Loucy (cell line): Measurements from ENCODE around the gene ELMO3.
A peak's percentile ranks its signal among the peaks of the same experiment; 100 is the strongest.

ENCODE experiments used
- H2AFZ ChIP-seq: fragments of 200-600 bp; sonication (generic); 2 replicates; pipeline ENCODE4 v1.6.0; 2016; ENCODE audit warnings: antibody characterized with exemption, mild to moderate bottlenecking, low read length, moderate library complexity
- H3F3A ChIP-seq: fragments of 200-600 bp; 2 replicates; pipeline ENCODE4 v1.6.0; 2016; ENCODE audit warnings: antibody characterized with exemption, low read depth, mild to moderate bottlenecking
- H3K27me3 ChIP-seq: fragments of 200-600 bp; sonication (generic); 2 replicates; pipeline ENCODE4 v1.6.1; 2014; ENCODE audit warnings: low read length, mild to moderate bottlenecking; ENCODE audit not compliant: insufficient read depth, poor library complexity, severe bottlenecking
- H3K36me3 ChIP-seq: fragments of 200-600 bp; sonication (generic); 2 replicates; pipeline ENCODE4 v1.6.1; 2016; ENCODE audit warnings: low read length; ENCODE audit not compliant: insufficient read depth
- H3K4me1 ChIP-seq: fragments of 200-600 bp; sonication (generic); 2 replicates; pipeline ENCODE4 v1.5.1; 2014; ENCODE audit warnings: low read length, mild to moderate bottlenecking; ENCODE audit not compliant: insufficient read depth, poor library complexity, severe bottlenecking
- H3K4me2 ChIP-seq: fragments of 200-600 bp; sonication (generic); 2 replicates; pipeline ENCODE4 v1.6.0; 2014; ENCODE audit warnings: antibody characterized with exemption, low read length, low read depth, mild to moderate bottlenecking; ENCODE audit not compliant: poor library complexity, severe bottlenecking
- H3K4me3 ChIP-seq: fragments of 200-600 bp; sonication (generic); 2 replicates; pipeline ENCODE4 v1.5.1; 2014; ENCODE audit warnings: low read length, mild to moderate bottlenecking, mixed read lengths; ENCODE audit not compliant: poor library complexity, severe bottlenecking
- H3K79me2 ChIP-seq: fragments of 200-600 bp; sonication (generic); 2 replicates; pipeline ENCODE4 v1.6.1; 2014; ENCODE audit warnings: low read length; ENCODE audit not compliant: insufficient read depth
- H3K9ac ChIP-seq: fragments of 200-600 bp; sonication (generic); 2 replicates; pipeline ENCODE4 v1.6.0; 2014; ENCODE audit warnings: mild to moderate bottlenecking, low read depth, low read length, moderate library complexity; ENCODE audit not compliant: poor library complexity, severe bottlenecking
- H3K9me2 ChIP-seq: fragments of 200-600 bp; sonication (generic); replicated peaks from 2 replicates; pipeline ENCODE4 v1.6.1; 2016; ENCODE audit warnings: low read depth, low read length, mixed read lengths
- H3K9me3 ChIP-seq: fragments of 200-600 bp; sonication (generic); 2 replicates; pipeline ENCODE4 v1.6.1; 2014; ENCODE audit warnings: mild to moderate bottlenecking, antibody characterized with exemption, low read length, low read depth; ENCODE audit not compliant: insufficient read depth
- H4K20me1 ChIP-seq: fragments of 200-600 bp; sonication (generic); 2 replicates; pipeline ENCODE4 v1.6.0; 2014; ENCODE audit warnings: antibody characterized with exemption, low read length, mild to moderate bottlenecking; ENCODE audit not compliant: insufficient read depth, poor library complexity, severe bottlenecking
- CTCF ChIP-seq: fragments of 200-600 bp; sonication (generic); conservative IDR thresholded peaks from 2 replicates; pipeline ENCODE4 v1.5.1; 2014; ENCODE audit warnings: mild to moderate bottlenecking, antibody characterized with exemption, low read length
- EZH2phosphoT487 ChIP-seq: fragments of 200-600 bp; IDR thresholded peaks from 2 replicates; pipeline ENCODE4 v1.6.1; 2018; ENCODE audit warnings: antibody characterized with exemption, mild to moderate bottlenecking, moderate library complexity, borderline replicate concordance

ELMO3 gene

GRCh38 chr16:67238806-67239470, 40.0 kb downstream of the ELMO3 start:
- no peaks in the 10 kb centered on the region for H3K9me3 ChIP-seq
- H3K4me3 ChIP-seq: no peak overlapping the region
- no peaks in the 10 kb centered on the region for H3K27me3 ChIP-seq
- peaks cover 31% of the 10 kb centered on the region; the same call in 1 of the 2 replicates for H3K79me2 ChIP-seq
- no peak overlapping the region for H3K9ac ChIP-seq
- no peak for TF ChIP-seq EZH2phosphoT487
- TF ChIP-seq CTCF: no peak
- no peaks in the 10 kb centered on the region for H3F3A ChIP-seq
- peaks cover 33% of the 10 kb centered on the region; the same call in 1 of the 2 replicates for H3K36me3 ChIP-seq
- H4K20me1 ChIP-seq: peaks cover 7% of the 10 kb centered on the region
- no peaks in the 10 kb centered on the region for H3K9me2 ChIP-seq
- no peak overlapping the region for H2AFZ ChIP-seq
- H3K4me2 ChIP-seq: no peak overlapping the region
- H3K4me1 ChIP-seq: peaks cover 29% of the 10 kb centered on the region

GRCh38 chr16:67240506-67240905, 41.6 kb downstream of the ELMO3 start:
- no peaks in the 10 kb centered on the region for H3K9me3 ChIP-seq
- no peaks in the 10 kb centered on the region for H3K27me3 ChIP-seq
- H3K4me2 ChIP-seq: no peak overlapping the region
- TF ChIP-seq EZH2phosphoT487 (no peak), CTCF (no peak)
- H3K79me2 ChIP-seq: peaks cover 36% of the 10 kb centered on the region; the same call in 1 of the 2 replicates
- H3K4me3 ChIP-seq: no peak overlapping the region
- H3K9ac ChIP-seq: no peak overlapping the region
- H4K20me1 ChIP-seq: peaks cover 14% of the 10 kb centered on the region
- peaks cover 43% of the 10 kb centered on the region for H3K4me1 ChIP-seq
- peaks cover 26% of the 10 kb centered on the region; the same call in 1 of the 2 replicates for H3K36me3 ChIP-seq
- no peaks in the 10 kb centered on the region for H3K9me2 ChIP-seq
- H2AFZ ChIP-seq: no peak overlapping the region
- peaks cover 8% of the 10 kb centered on the region for H3F3A ChIP-seq

- Histone ChIP-seq H3K4me3 (no peak overlapping the region), H3K27me3 (no peaks in the 10 kb centered on the region), H3F3A (peaks cover 8% of the 10 kb centered on the region), H3K4me1 (peaks cover 50% of the 10 kb centered on the region), H3K9me2 (no peaks in the 10 kb centered on the region), H3K4me2 (peak overlapping the region; percentile 22), H2AFZ (no peak overlapping the region), H4K20me1 (peaks cover 19% of the 10 kb centered on the region), H3K9ac (peak overlapping the region; percentile 46), H3K36me3 (peaks cover 18% of the 10 kb centered on the region; the same call in 1 of the 2 replicates), H3K9me3 (no peaks in the 10 kb centered on the region), H3K79me2 (peaks cover 43% of the 10 kb centered on the region; the same call in 1 of the 2 replicates)
- no peak for TF ChIP-seq EZH2phosphoT487
- TF ChIP-seq CTCF: no peak
Observed at GRCh38 chr16:67241008-67241900, 42.3 kb downstream of the ELMO3 start.
